PC-9 (cell line): ENCODE measurements around the gene PRRC2A.

Experiments
- CTCF ChIP-seq: fragments of 200-600 bp; sonication (generic); conservative IDR thresholded peaks from 2 replicates; pipeline ENCODE4 v1.6.1; 2017; ENCODE audit warnings: mixed run types, antibody characterized with exemption, mild to moderate bottlenecking, moderate library complexity
- EZH2 ChIP-seq: fragments of 200-600 bp; sonication (generic); IDR thresholded peaks from 2 replicates; pipeline ENCODE4 v1.8.0; 2017; ENCODE audit warnings: antibody characterized with exemption, low read depth

- no peak for TF ChIP-seq CTCF
- TF ChIP-seq EZH2, result no peak
Measured at GRCh38 chr6:31580438-31580740, 40.1 kb upstream of the PRRC2A start.
